ENCODE measurements around the gene RFX8.

DNA sequence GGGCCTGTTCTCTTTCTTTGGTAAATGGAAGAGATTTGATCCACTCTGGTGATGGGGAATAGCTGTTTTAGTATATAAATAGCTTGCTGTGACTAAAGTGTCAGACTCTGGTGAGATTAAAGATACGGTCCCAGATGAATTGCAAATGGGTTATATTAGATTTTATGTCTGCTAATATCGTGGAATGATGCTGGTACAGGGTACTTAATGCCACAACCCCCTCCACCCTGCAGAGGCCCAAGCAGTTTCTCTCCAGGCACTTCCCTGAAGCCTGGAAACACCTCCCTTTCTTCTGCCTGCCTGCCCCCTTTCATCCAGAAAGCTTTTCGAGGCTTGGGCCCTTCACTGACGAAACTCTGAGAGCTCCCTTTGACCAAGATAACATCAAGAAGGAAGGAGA, 21.4 kb upstream of the RFX8 start:
- TF ChIP-seq, protein P1, sequence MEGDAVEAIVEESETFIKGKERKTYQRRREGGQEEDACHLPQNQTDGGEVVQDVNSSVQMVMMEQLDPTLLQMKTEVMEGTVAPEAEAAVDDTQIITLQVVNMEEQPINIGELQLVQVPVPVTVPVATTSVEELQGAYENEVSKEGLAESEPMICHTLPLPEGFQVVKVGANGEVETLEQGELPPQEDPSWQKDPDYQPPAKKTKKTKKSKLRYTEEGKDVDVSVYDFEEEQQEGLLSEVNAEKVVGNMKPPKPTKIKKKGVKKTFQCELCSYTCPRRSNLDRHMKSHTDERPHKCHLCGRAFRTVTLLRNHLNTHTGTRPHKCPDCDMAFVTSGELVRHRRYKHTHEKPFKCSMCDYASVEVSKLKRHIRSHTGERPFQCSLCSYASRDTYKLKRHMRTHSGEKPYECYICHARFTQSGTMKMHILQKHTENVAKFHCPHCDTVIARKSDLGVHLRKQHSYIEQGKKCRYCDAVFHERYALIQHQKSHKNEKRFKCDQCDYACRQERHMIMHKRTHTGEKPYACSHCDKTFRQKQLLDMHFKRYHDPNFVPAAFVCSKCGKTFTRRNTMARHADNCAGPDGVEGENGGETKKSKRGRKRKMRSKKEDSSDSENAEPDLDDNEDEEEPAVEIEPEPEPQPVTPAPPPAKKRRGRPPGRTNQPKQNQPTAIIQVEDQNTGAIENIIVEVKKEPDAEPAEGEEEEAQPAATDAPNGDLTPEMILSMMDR (IDR thresholded peaks at IDR 0.05): no peak
- TF ChIP-seq EP300 (IDR thresholded peaks at IDR 0.05) (no peak), POLR2AphosphoS5 (IDR thresholded peaks at IDR 0.05) (no peak), POLR2A (IDR thresholded peaks at IDR 0.05) (no peak)

Data from stomach (tissue), 4 donors.